ENCODE results near the gene SGMS1. TPM values are rescaled to one million over a fixed set of nuclear protein-coding genes. Genes with fewer than 3 reads are reported as not detected.

Gene SGMS1
- total RNA-seq, 1 experiment from 2014 or later = 20.4 TPM

DNA sequence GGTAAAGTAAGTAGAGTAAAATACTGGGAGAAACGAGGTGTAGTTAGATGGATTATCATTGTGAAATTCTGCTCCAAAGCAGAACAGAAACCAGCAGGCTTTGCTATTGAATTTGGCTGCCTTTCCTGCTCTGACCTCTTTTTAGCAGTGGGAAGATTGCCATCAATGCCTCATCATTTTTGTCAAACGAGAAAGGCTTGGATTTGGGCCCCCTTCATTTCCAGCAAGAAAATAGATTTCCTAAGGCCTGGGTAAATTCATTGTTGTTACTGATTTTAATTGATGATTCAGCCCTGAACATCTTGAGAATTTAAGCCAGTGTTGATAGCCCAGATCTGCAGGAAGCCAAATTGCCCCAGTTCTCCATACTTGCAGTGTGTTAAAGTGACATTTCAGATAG is 337.2 kb downstream of the SGMS1 start:
- H4K8ac ChIP-seq (replicated peaks; ENCODE audit: insufficient read length, low read depth, low read length) = no peak overlapping the region
- no peak overlapping the region for H2BK12ac ChIP-seq (ENCODE audit: insufficient read length, low read depth, low read length)
- no peak overlapping the region for H3K4ac ChIP-seq (ENCODE audit: low read depth, low read length)
- no peaks in the 10 kb centered on the region for H3K4me1 ChIP-seq (ENCODE audit: insufficient read depth, low read length)
- H3K9me3 Mint-ChIP-seq = no peaks in the 10 kb centered on the region
- H3K23ac ChIP-seq (ENCODE audit: insufficient read length, low read depth, low read length) = no peak overlapping the region
- no peak overlapping the region for H4K91ac ChIP-seq (ENCODE audit: insufficient read length, low read depth, low read length)
- no peak for DNase-seq
- H2BK5ac ChIP-seq (ENCODE audit: insufficient read length, low read length) = no peak overlapping the region
- H3K23me2 ChIP-seq (ENCODE audit: insufficient read length, low read depth, low read length, poor library complexity, severe bottlenecking) = no peaks in the 10 kb centered on the region
- no peak overlapping the region for H2AFZ ChIP-seq (ENCODE audit: low read length)
- 100% methylated on average over 1 of the region's 2 CpGs for WGBS (ENCODE audit: extremely low coverage, insufficient read length, low lambda C conversion rate)
- no peak overlapping the region for H3K56ac ChIP-seq (ENCODE audit: insufficient read length, low read depth, low read length)
- no peak overlapping the region for H3K27ac ChIP-seq (ENCODE audit: insufficient read length, low read depth, low read length)
- no peak overlapping the region for H3K4me3 Mint-ChIP-seq
- no peak overlapping the region for H3K4me2 ChIP-seq (ENCODE audit: insufficient read depth, insufficient read length, low read length)
- H3K9ac ChIP-seq (ENCODE audit: extremely low read depth, insufficient read length, low read length) = no peak overlapping the region
- no peak overlapping the region for H3T11ph ChIP-seq (ENCODE audit: low read length)
- TF ChIP-seq, protein P1, sequence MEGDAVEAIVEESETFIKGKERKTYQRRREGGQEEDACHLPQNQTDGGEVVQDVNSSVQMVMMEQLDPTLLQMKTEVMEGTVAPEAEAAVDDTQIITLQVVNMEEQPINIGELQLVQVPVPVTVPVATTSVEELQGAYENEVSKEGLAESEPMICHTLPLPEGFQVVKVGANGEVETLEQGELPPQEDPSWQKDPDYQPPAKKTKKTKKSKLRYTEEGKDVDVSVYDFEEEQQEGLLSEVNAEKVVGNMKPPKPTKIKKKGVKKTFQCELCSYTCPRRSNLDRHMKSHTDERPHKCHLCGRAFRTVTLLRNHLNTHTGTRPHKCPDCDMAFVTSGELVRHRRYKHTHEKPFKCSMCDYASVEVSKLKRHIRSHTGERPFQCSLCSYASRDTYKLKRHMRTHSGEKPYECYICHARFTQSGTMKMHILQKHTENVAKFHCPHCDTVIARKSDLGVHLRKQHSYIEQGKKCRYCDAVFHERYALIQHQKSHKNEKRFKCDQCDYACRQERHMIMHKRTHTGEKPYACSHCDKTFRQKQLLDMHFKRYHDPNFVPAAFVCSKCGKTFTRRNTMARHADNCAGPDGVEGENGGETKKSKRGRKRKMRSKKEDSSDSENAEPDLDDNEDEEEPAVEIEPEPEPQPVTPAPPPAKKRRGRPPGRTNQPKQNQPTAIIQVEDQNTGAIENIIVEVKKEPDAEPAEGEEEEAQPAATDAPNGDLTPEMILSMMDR (conservative IDR thresholded peaks at IDR 0.05) = no peak
- H3K18ac ChIP-seq (ENCODE audit: insufficient read length, low read depth, low read length) = no peak overlapping the region
- no peaks in the 10 kb centered on the region for H4K20me1 ChIP-seq (ENCODE audit: control insufficient read depth, insufficient read depth, insufficient read length)
- no peaks in the 10 kb centered on the region for H3K79me1 ChIP-seq (ENCODE audit: insufficient read depth, low read depth, low read length, poor library complexity, severe bottlenecking)
- no peak overlapping the region for H4K5ac ChIP-seq (ENCODE audit: insufficient read length, low read depth, low read length)
- H3K27me3 Mint-ChIP-seq (ENCODE audit: low read depth) = peaks cover 2% of the 10 kb centered on the region
- no peaks in the 10 kb centered on the region for H3K9me3 ChIP-seq (ENCODE audit: control insufficient read depth, low read depth, low read length)
- H3K79me2 ChIP-seq (ENCODE audit: insufficient read depth, low read length) = no peaks in the 10 kb centered on the region
- no peak overlapping the region for H3K27ac Mint-ChIP-seq
- H3K36me3 Mint-ChIP-seq (ENCODE audit: insufficient read depth in 1 of 3, low read depth in 3 of 3) = no peaks in the 10 kb centered on the region
- no peaks in the 10 kb centered on the region for H3K4me1 Mint-ChIP-seq
- no peak overlapping the region for H2BK15ac ChIP-seq (ENCODE audit: low read depth, low read length)
- no peak overlapping the region for H3K14ac ChIP-seq (ENCODE audit: insufficient read depth, low read length)
- H3K27me3 ChIP-seq (ENCODE audit: insufficient read depth, low read length) = no peaks in the 10 kb centered on the region
- H2BK120ac ChIP-seq (ENCODE audit: low read depth, low read length, poor library complexity, severe bottlenecking) = no peak overlapping the region
- no peak overlapping the region for H2AK5ac ChIP-seq (ENCODE audit: insufficient read length, low read length)
- H2BK20ac ChIP-seq (ENCODE audit: low read depth, low read length, poor library complexity, severe bottlenecking) = no peak overlapping the region
